SK-N-MC (cell line): Measurements from ENCODE around the gene CLIC1.

Experiments
- EZH2 ChIP-seq: fragments of 200-600 bp; sonication (generic); IDR thresholded peaks from one replicate; pipeline ENCODE4 v1.6.1; 2017; ENCODE audit warnings: antibody characterized with exemption
- POLR2AphosphoS5 ChIP-seq: IDR thresholded peaks from 2 replicates; pipeline ENCODE4 v1.6.1; 2012; ENCODE audit warnings: mild to moderate bottlenecking, low read depth, low read length, borderline replicate concordance

GRCh38 chr6:31713465-31713864 is 22.9 kb downstream of the CLIC1 start:
- TF ChIP-seq POLR2AphosphoS5 (no peak), EZH2 (no peak)
